ENCODE data around the gene OTOG. TPM values are rescaled to one million over a fixed set of nuclear protein-coding genes. Genes with fewer than 3 reads are reported as not detected.
"Not testable (repeated sequence)": the region's sequence is repeated elsewhere in the genome, so short reads cannot be mapped to it uniquely, and the experiment has no call there.

The OTOG gene
- total RNA-seq, 6 experiments from 2014 or later = not detected

GRCh38 chr11:17612221-17613188, 65.4 kb downstream of the OTOG start:
- no peaks in the 10 kb centered on the region for H3K36me3 ChIP-seq
- H3K4me3 ChIP-seq = no peak overlapping the region
- no peaks in the 10 kb centered on the region for H3K4me1 ChIP-seq
- DNase-seq = no peak
- WGBS (ENCODE audit: insufficient coverage, low coverage, low lambda C conversion rate, missing lambda C conversion rate) = 51% methylated on average over 6 of the region's 18 CpGs
- intact Hi-C loops (cut with DNase I) = loop anchor here in 1 of 2 donors (5.0 kb wide), 1 partner anchor 100 kb away; no protein-coding TSS in a partner anchor
- H3K9me3 ChIP-seq = no peaks in the 10 kb centered on the region
- ATAC-seq = no peak
- no peak overlapping the region for H3K27ac ChIP-seq
- H3K27me3 ChIP-seq = no peaks in the 10 kb centered on the region
- no peak for TF ChIP-seq POLR2A (IDR thresholded peaks at IDR 0.05)
- no peak for TF ChIP-seq CTCF (IDR thresholded peaks at IDR 0.05)

- H3K36me3 ChIP-seq = no peaks in the 10 kb centered on the region
- WGBS (ENCODE audit: insufficient coverage, low coverage, low lambda C conversion rate, missing lambda C conversion rate) = 61% methylated on average over 5 of the region's 5 CpGs
- TF ChIP-seq POLR2A (IDR thresholded peaks at IDR 0.05) = no peak
- no peak for TF ChIP-seq CTCF (IDR thresholded peaks at IDR 0.05)
- ATAC-seq = no peak
- H3K4me1 ChIP-seq = no peaks in the 10 kb centered on the region
- H3K27me3 ChIP-seq = no peaks in the 10 kb centered on the region
- DNase-seq = no peak
- no peaks in the 10 kb centered on the region for H3K9me3 ChIP-seq
- no peak overlapping the region for H3K27ac ChIP-seq
- H3K4me3 ChIP-seq = no peak overlapping the region
- intact Hi-C loops (cut with DNase I) = loop anchor here in 1 of 2 donors (5.0 kb wide), 1 partner anchor 99 kb away; no protein-coding TSS in a partner anchor
Measured at GRCh38 chr11:17613428-17613962, 66.4 kb downstream of the OTOG start.

- no peak for ATAC-seq
- Histone ChIP-seq H3K4me1 (no peaks in the 10 kb centered on the region), H3K27me3 (no peaks in the 10 kb centered on the region), H3K27ac (no peak overlapping the region), H3K36me3 (no peaks in the 10 kb centered on the region), H3K9me3 (no peaks in the 10 kb centered on the region), H3K4me3 (no peak overlapping the region)
- intact Hi-C loops (cut with DNase I) = loop anchor here in 1 of 2 donors (5.0 kb wide), 1 partner anchor 98 kb away; no protein-coding TSS in a partner anchor
- TF ChIP-seq CTCF (IDR thresholded peaks at IDR 0.05) (no peak), POLR2A (IDR thresholded peaks at IDR 0.05) (no peak)
- DNase-seq = no peak
- 65% methylated on average over 5 of the region's 5 CpGs for WGBS (ENCODE audit: insufficient coverage, low coverage, low lambda C conversion rate, missing lambda C conversion rate)
Measured at GRCh38 chr11:17613983-17614382, 66.9 kb downstream of the OTOG start.

- WGBS (ENCODE audit: insufficient coverage, low coverage, low lambda C conversion rate, missing lambda C conversion rate) = 85% methylated on average over 4 of the region's 4 CpGs
Measured at GRCh38 chr11:17622711-17623110, 75.7 kb downstream of the OTOG start.

GRCh38 chr11:17629113-17629512, 82.1 kb downstream of the OTOG start:
- Histone ChIP-seq H3K4me3 (no peak overlapping the region), H3K27me3 (no peaks in the 10 kb centered on the region), H3K36me3 (no peaks in the 10 kb centered on the region), H3K27ac (no peak overlapping the region), H3K9me3 (no peaks in the 10 kb centered on the region), H3K4me1 (no peaks in the 10 kb centered on the region)
- TF ChIP-seq CTCF (IDR thresholded peaks at IDR 0.05) (no peak), POLR2A (IDR thresholded peaks at IDR 0.05) (no peak)
- intact Hi-C loops (cut with DNase I) = no loop called here
- DNase-seq (no peak), ATAC-seq (no peak)
- WGBS (ENCODE audit: insufficient coverage, low coverage, low lambda C conversion rate, missing lambda C conversion rate) = 27% methylated on average over 1 of the region's 5 CpGs

More at GRCh38 chr11:17622711-17623110, 75.7 kb downstream of the OTOG start:
- ATAC-seq; H3K9me3 ChIP-seq; H3K27me3 ChIP-seq; H3K4me1 ChIP-seq; DNase-seq; H3K4me3 ChIP-seq; H3K27ac ChIP-seq; H3K36me3 ChIP-seq; intact Hi-C loops (cut with DNase I): not testable (repeated sequence)
